ENCODE results near the gene PLA1A.
A peak's percentile ranks its signal among the peaks of the same experiment; 100 is the strongest.
"Not testable (repeated sequence)": the region's sequence is repeated elsewhere in the genome, so short reads cannot be mapped to it uniquely, and the experiment has no call there.

Gene PLA1A

GRCh38 chr3:119588112-119588511 is 9.6 kb upstream of the PLA1A start:
- no peak for TF ChIP-seq GATA1 (IDR thresholded peaks at IDR 0.05; ENCODE audit: low read depth, low read length)
- no peak for DNase-seq

- TF ChIP-seq POLR2A (IDR thresholded peaks at IDR 0.05; ENCODE audit: low read length) (no peak), GATA1 (IDR thresholded peaks at IDR 0.05; ENCODE audit: low read depth, low read length) (no peak)
- DNase-seq, result no peak
These were observed 8.4 kb upstream of the PLA1A start for GRCh38 chr3:119589102-119589773.

- DNase-seq, result no peak
- TF ChIP-seq POLR2A (IDR thresholded peaks at IDR 0.05; ENCODE audit: low read length) (no peak), GATA1 (IDR thresholded peaks at IDR 0.05; ENCODE audit: low read depth, low read length) (no peak)
These were observed 7.0 kb upstream of the PLA1A start for GRCh38 chr3:119590706-119591105.

- TF ChIP-seq GATA1 (IDR thresholded peaks at IDR 0.05; ENCODE audit: low read depth, low read length) (no peak), POLR2A (IDR thresholded peaks at IDR 0.05; ENCODE audit: low read length) (no peak)
- DNase-seq, result no peak
These were observed 4.8 kb upstream of the PLA1A start for GRCh38 chr3:119592861-119593260.

GRCh38 chr3:119594066-119594465 is 3.6 kb upstream of the PLA1A start:
- no peak for DNase-seq
- no peak for TF ChIP-seq POLR2A (IDR thresholded peaks at IDR 0.05; ENCODE audit: low read length)
- no peak for TF ChIP-seq GATA1 (IDR thresholded peaks at IDR 0.05; ENCODE audit: low read depth, low read length)

GRCh38 chr3:119594929-119595328 is 2.8 kb upstream of the PLA1A start:
- DNase-seq, result not testable (repeated sequence)

- TF ChIP-seq POLR2A (IDR thresholded peaks at IDR 0.05; ENCODE audit: low read length) (no peak), GATA1 (IDR thresholded peaks at IDR 0.05; ENCODE audit: low read depth, low read length) (no peak)
- DNase-seq, result peak in 1 of 2 experiments; percentile 8
These were observed 1.9 kb upstream of the PLA1A start for GRCh38 chr3:119595639-119596334.

- DNase-seq, result no peak
- TF ChIP-seq GATA1 (IDR thresholded peaks at IDR 0.05; ENCODE audit: low read depth, low read length) (no peak), POLR2A (IDR thresholded peaks at IDR 0.05; ENCODE audit: low read length) (no peak)
These were observed 1.3 kb upstream of the PLA1A start for GRCh38 chr3:119596398-119596797.

GRCh38 chr3:119598410-119599098 is 869 bp downstream of the PLA1A start:
- DNase-seq, result no peak
- TF ChIP-seq POLR2A (IDR thresholded peaks at IDR 0.05; ENCODE audit: low read length) (no peak), GATA1 (IDR thresholded peaks at IDR 0.05; ENCODE audit: low read depth, low read length) (no peak)

GRCh38 chr3:119599558-119600174 is 2.0 kb downstream of the PLA1A start:
- no peak for DNase-seq
- TF ChIP-seq GATA1 (IDR thresholded peaks at IDR 0.05; ENCODE audit: low read depth, low read length) (no peak), POLR2A (IDR thresholded peaks at IDR 0.05; ENCODE audit: low read length) (no peak)

GRCh38 chr3:119600732-119601131 is 3.0 kb downstream of the PLA1A start:
- peak; percentile 24 to 31 for DNase-seq
- TF ChIP-seq POLR2A (IDR thresholded peaks at IDR 0.05; ENCODE audit: low read length) (no peak), GATA1 (IDR thresholded peaks at IDR 0.05; ENCODE audit: low read depth, low read length) (no peak)

GRCh38 chr3:119601154-119601553 is 3.5 kb downstream of the PLA1A start:
- DNase-seq, result no peak
- TF ChIP-seq GATA1 (IDR thresholded peaks at IDR 0.05; ENCODE audit: low read depth, low read length), result no peak
- no peak for TF ChIP-seq POLR2A (IDR thresholded peaks at IDR 0.05; ENCODE audit: low read length)

GRCh38 chr3:119602676-119603075 is 5.0 kb downstream of the PLA1A start:
- no peak for TF ChIP-seq GATA1 (IDR thresholded peaks at IDR 0.05; ENCODE audit: low read depth, low read length)
- DNase-seq, result no peak

GRCh38 chr3:119604878-119605277 is 7.2 kb downstream of the PLA1A start:
- no peak for TF ChIP-seq POLR2A (IDR thresholded peaks at IDR 0.05; ENCODE audit: low read length)
- TF ChIP-seq GATA1 (IDR thresholded peaks at IDR 0.05; ENCODE audit: low read depth, low read length), result no peak
- DNase-seq, result no peak

Data from erythroblast (primary cell).